H1 (cell line): ENCODE measurements around the gene WHAMM. TPM values are rescaled to one million over a fixed set of nuclear protein-coding genes. Genes with fewer than 3 reads are reported as not detected.

Experiments
- CTCF ChIA-PET: fragments of 300-600 bp; sonication (Branson Sonifier 250); formaldehyde crosslinking; loops from one replicate; lab custom pipeline; 2021; ENCODE audit not compliant: partially characterized antibody; lab: Charles Lee
- POLR2A ChIA-PET: fragments of 300-600 bp; sonication (Branson Sonifier 250); formaldehyde crosslinking; loops from one replicate; lab custom pipeline; 2021; ENCODE audit warnings: inconsistent platforms; ENCODE audit not compliant: partially characterized antibody; lab: Charles Lee
- DNase-seq, 2 experiments: peaks; one replicate each; pipeline versions ENCODE4 v3.0.0 to v3.0.0-alpha.2; 2010 to 2022; ENCODE audit warnings: low spot score in 2 of 2, low read depth in 1 of 2, mixed read lengths in 1 of 2
- FAIRE-seq: peaks from 2 replicates; lab custom pipeline; 2011; peaks lifted over from hg19 to GRCh38; lab: Jason Lieb, UNC
- H2AFZ ChIP-seq: 2 replicates; pipeline ENCODE4 v1.8.1; 2012; ENCODE audit warnings: low read length, inconsistent platforms
- H2AK5ac ChIP-seq: 2 replicates; pipeline ENCODE4 v1.6.1; 2013; ENCODE audit warnings: low read depth, low read length
- H2BK120ac ChIP-seq: replicated peaks from 2 replicates; pipeline ENCODE3; 2013; ENCODE audit warnings: low read depth, low read length, inconsistent platforms
- H2BK12ac ChIP-seq: 2 replicates; pipeline ENCODE4 v1.6.1; 2013; ENCODE audit warnings: low read depth, low read length
- H2BK15ac ChIP-seq: 2 replicates; pipeline ENCODE4 v1.6.1; 2013; ENCODE audit warnings: low read length
- H2BK20ac ChIP-seq: 2 replicates; pipeline ENCODE4 v1.6.1; 2013; ENCODE audit warnings: low read length
- H2BK5ac ChIP-seq: 2 replicates; pipeline ENCODE4 v1.6.1; 2013; ENCODE audit warnings: low read depth, low read length
- H3K14ac ChIP-seq: 2 replicates; pipeline ENCODE4 v1.6.1; 2013; ENCODE audit warnings: inconsistent platforms; ENCODE audit not compliant: insufficient read length
- H3K18ac ChIP-seq: 2 replicates; pipeline ENCODE4 v1.6.1; 2013; ENCODE audit warnings: low read length; ENCODE audit errors: extremely low read depth
- H3K23ac ChIP-seq: 2 replicates; pipeline ENCODE4 v1.6.1; 2013; ENCODE audit warnings: inconsistent platforms; ENCODE audit not compliant: insufficient read length
- H3K23me2 ChIP-seq: 2 replicates; pipeline ENCODE4 v1.6.1; 2013; ENCODE audit warnings: low read depth, low read length
- H3K27ac ChIP-seq: 2 replicates; pipeline ENCODE4 v1.6.1; 2011; ENCODE audit warnings: low read depth, low read length, inconsistent platforms
- H3K27me3 ChIP-seq, 4 experiments: replicated peaks in 1 of 4; 1 replicate in 1 of 4; 2 replicates in 3 of 4; pipeline versions ENCODE4 v1.6.1 to v1.8.1; 2011 to 2013; ENCODE audit warnings: low read length in 3 of 4, mild to moderate bottlenecking in 3 of 4, inconsistent platforms in 2 of 4, mixed read lengths in 2 of 4, moderate library complexity in 1 of 4; ENCODE audit not compliant: control insufficient read depth in 3 of 4, insufficient read depth in 3 of 4; ENCODE audit errors: extremely low read depth in 1 of 4
- H3K36me3 ChIP-seq, 4 experiments: 2 replicates each; pipeline versions ENCODE4 v1.6.1 to v1.8.1; 2011 to 2013; ENCODE audit warnings: mild to moderate bottlenecking in 4 of 4, low read length in 3 of 4, moderate library complexity in 2 of 4, control low read depth in 1 of 4, inconsistent platforms in 1 of 4; ENCODE audit not compliant: insufficient read depth in 4 of 4, control insufficient read depth in 2 of 4
- H3K4ac ChIP-seq: replicated peaks from 2 replicates; pipeline ENCODE3; 2013; ENCODE audit warnings: low read length, low read depth, mixed read lengths, inconsistent platforms; ENCODE audit not compliant: insufficient read length
- H3K4me1 ChIP-seq, 4 experiments: replicated peaks in 1 of 4; 1 replicate in 1 of 4; 2 replicates in 3 of 4; pipeline versions ENCODE4 v1.6.1 to v1.8.1; 2011 to 2013; ENCODE audit warnings: low read length in 3 of 4, inconsistent platforms in 2 of 4, mixed read lengths in 1 of 4; ENCODE audit not compliant: insufficient read depth in 4 of 4, control insufficient read depth in 3 of 4
- H3K4me2 ChIP-seq, 2 experiments: 2 replicates each; pipeline versions ENCODE4 v1.6.1 to v1.8.1; 2011 to 2013; ENCODE audit warnings: low read depth in 2 of 2, low read length in 2 of 2, control low read depth in 1 of 2, inconsistent platforms in 1 of 2, mild to moderate bottlenecking in 1 of 2; ENCODE audit not compliant: insufficient read depth in 1 of 2
- H3K4me3 ChIP-seq, 4 experiments: fragments of 200-600, 300-600 bp in 1 of 4; sonication (generic), shearing (Covaris generic), sonication (Bioruptor Twin) in 1 of 4; 2 replicates each; pipeline versions ENCODE4 v1.5.1 to v1.8.1; 2011 to 2016; ENCODE audit warnings: low read length in 4 of 4, low read depth in 3 of 4, control low read depth in 2 of 4, inconsistent platforms in 2 of 4, mild to moderate bottlenecking in 2 of 4, mixed read lengths in 1 of 4, moderate library complexity in 1 of 4; ENCODE audit not compliant: insufficient read depth in 2 of 4; ENCODE audit errors: extremely low read depth in 1 of 4
- H3K56ac ChIP-seq: replicated peaks from 2 replicates; pipeline ENCODE3; 2013; ENCODE audit warnings: low read depth, mild to moderate bottlenecking, mixed read lengths, low read length, inconsistent platforms; ENCODE audit not compliant: insufficient read length
- H3K79me1 ChIP-seq: 2 replicates; pipeline ENCODE4 v1.6.1; 2013; ENCODE audit warnings: low read depth, low read length, control low read depth
- H3K79me2 ChIP-seq, 2 experiments: 2 replicates each; pipeline versions ENCODE4 v1.6.1 to v1.8.1; 2012 to 2013; ENCODE audit warnings: low read length in 2 of 2, mild to moderate bottlenecking in 2 of 2, inconsistent platforms in 1 of 2; ENCODE audit not compliant: insufficient read depth in 2 of 2, control insufficient read depth in 1 of 2
- H3K9ac ChIP-seq, 4 experiments: replicated peaks in 1 of 4; 1 replicate in 1 of 4; 2 replicates in 3 of 4; pipeline versions ENCODE4 v1.6.1 to v1.8.1; 2011 to 2013; ENCODE audit warnings: low read depth in 3 of 4, low read length in 3 of 4, control low read depth in 2 of 4, mild to moderate bottlenecking in 2 of 4, moderate library complexity in 2 of 4, inconsistent platforms in 1 of 4; ENCODE audit errors: extremely low read depth in 1 of 4
- H3K9me3 ChIP-seq, 2 experiments: 2 replicates each; pipeline versions ENCODE4 v1.6.1 to v1.8.1; 2012 to 2013; ENCODE audit warnings: mild to moderate bottlenecking in 2 of 2, moderate library complexity in 2 of 2, control low read depth in 1 of 2, inconsistent platforms in 1 of 2, low read depth in 1 of 2, low read length in 1 of 2, mixed read lengths in 1 of 2; ENCODE audit not compliant: insufficient read depth in 2 of 2
- H4K20me1 ChIP-seq, 2 experiments: replicated peaks in 1 of 2; 2 replicates each; pipeline versions ENCODE3 to v1.8.1; 2011 to 2013; ENCODE audit warnings: inconsistent platforms in 2 of 2, low read length in 2 of 2, mild to moderate bottlenecking in 1 of 2; ENCODE audit not compliant: insufficient read depth in 2 of 2, control insufficient read depth in 1 of 2
- H4K5ac ChIP-seq: 2 replicates; pipeline ENCODE4 v1.6.1; 2013; ENCODE audit warnings: low read length, low read depth, mixed read lengths, inconsistent platforms; ENCODE audit not compliant: insufficient read length
- H4K8ac ChIP-seq: 2 replicates; pipeline ENCODE4 v1.8.0; 2013; ENCODE audit warnings: mild to moderate bottlenecking, moderate library complexity, low read length, inconsistent platforms; ENCODE audit not compliant: insufficient read depth; ENCODE audit errors: extremely low read depth
- H4K91ac ChIP-seq: replicated peaks from 2 replicates; pipeline ENCODE3; 2013; ENCODE audit warnings: low read length, mixed read lengths, inconsistent platforms; ENCODE audit not compliant: insufficient read length
- ASH2L ChIP-seq: fragments of 200-600, 300-600 bp; sonication (generic); IDR thresholded peaks from one replicate; pipeline ENCODE4 v1.7.1; 2017; ENCODE audit warnings: low read length
- CHD1 ChIP-seq: IDR thresholded peaks from 2 replicates; pipeline ENCODE4 v1.6.1; 2012; ENCODE audit warnings: low read depth, low read length, improper control_type of control experiment
- CHD2 ChIP-seq: IDR thresholded peaks from 2 replicates; pipeline ENCODE4 v1.6.1; 2012; ENCODE audit warnings: low read length, improper control_type of control experiment
- CREB1 ChIP-seq: IDR thresholded peaks from 2 replicates; pipeline ENCODE4 v1.6.1; 2012; ENCODE audit warnings: inconsistent platforms
- EGR1 ChIP-seq: IDR thresholded peaks from 2 replicates; pipeline ENCODE4 v1.6.1; 2011; ENCODE audit warnings: low read depth, low read length, borderline replicate concordance
- GTF2F1 ChIP-seq: IDR thresholded peaks from 2 replicates; pipeline ENCODE4 v1.6.1; 2012; ENCODE audit warnings: low read depth, low read length, improper control_type of control experiment, borderline replicate concordance
- HDAC2 ChIP-seq, 2 experiments: fragments of 300-600 bp in 1 of 2; sonication (generic) in 1 of 2; IDR thresholded peaks; 2 replicates each; pipeline ENCODE4 v1.6.1; 2011 to 2012; ENCODE audit warnings: low read depth in 2 of 2, low read length in 2 of 2, mild to moderate bottlenecking in 2 of 2, moderate library complexity in 2 of 2, borderline replicate concordance in 1 of 2, inconsistent platforms in 1 of 2
- KDM1A ChIP-seq: fragments of 200-600, 300-600 bp; sonication (generic); IDR thresholded peaks from 2 replicates; pipeline ENCODE4 v1.7.1; 2016; ENCODE audit warnings: mild to moderate bottlenecking, low read length, borderline replicate concordance
- KDM4A ChIP-seq: IDR thresholded peaks from one replicate; pipeline ENCODE4 v1.7.1; 2012; ENCODE audit warnings: low read depth, mild to moderate bottlenecking, moderate library complexity, low read length, inconsistent platforms; ENCODE audit not compliant: severe bottlenecking
- MAX ChIP-seq: IDR thresholded peaks from 2 replicates; pipeline ENCODE4 v1.6.1; 2012; ENCODE audit warnings: inconsistent platforms
- PHF8 ChIP-seq: fragments of 200-600 bp; sonication (generic); conservative IDR thresholded peaks from 2 replicates; pipeline ENCODE4 v1.7.1; 2012; ENCODE audit warnings: low read depth, mild to moderate bottlenecking, inconsistent platforms, low read length, moderate library complexity
- RBBP5 ChIP-seq: IDR thresholded peaks from 2 replicates; pipeline ENCODE4 v1.7.1; 2012; ENCODE audit warnings: low read depth, mild to moderate bottlenecking, inconsistent platforms, low read length, moderate library complexity, borderline replicate concordance
- RNF2 ChIP-seq: fragments of 200-900, 300-1000 bp; sonication (generic); IDR thresholded peaks from 2 replicates; pipeline ENCODE4 v1.7.1; 2016; ENCODE audit warnings: borderline replicate concordance, low read depth, mild to moderate bottlenecking, antibody characterized with exemption, low read length; ENCODE audit not compliant: poor library complexity, severe bottlenecking; ENCODE audit errors: missing control alignments
- SRF ChIP-seq: IDR thresholded peaks from 2 replicates; pipeline ENCODE4 v1.6.1; 2011; ENCODE audit warnings: mild to moderate bottlenecking, low read depth, low read length, moderate library complexity
- WGBS, 2 experiments: shearing (Covaris generic) in 1 of 2; methylation state at CpG; one replicate each; pipeline versions ENCODE4 v1.1.6 to v1.1.7; 2013 to 2015; ENCODE audit warnings: low lambda C conversion rate in 2 of 2, mixed read lengths in 2 of 2, inconsistent platforms in 1 of 2, low coverage in 1 of 2, missing lambda C conversion rate in 1 of 2; ENCODE audit not compliant: insufficient replicate concordance in 2 of 2, insufficient coverage in 1 of 2, insufficient read length in 1 of 2; ENCODE audit errors: extremely low coverage in 1 of 2, missing lambda C conversion rate in 1 of 2; 5-methylcytosine and 5-hydroxymethylcytosine counted together
- polyA plus RNA-seq, 7 experiments: library from polyadenylated mRNA; depleted of rRNA in 3 of 7; stranded (reverse) in 5 of 7; unstranded in 2 of 7; fragments of >200 nt in 5 of 7; fragments of 200-250 nt in 2 of 7; gene quantifications; 1 replicate in 5 of 7; 2 replicates in 1 of 7; 4 replicates in 1 of 7; pipeline versions ENCODE4 v1.2.1 to v1.2.3, GENCODE V29; 2011 to 2013; ENCODE audit warnings: missing spikeins in 2 of 7, mixed read lengths in 2 of 7
- total RNA-seq: library from RNA; stranded (reverse); fragmentation: NEBNext Ultra II Directional; extraction: Animal tissue kit (Norgen Biotek cat#: 25700); gene quantifications from 2 replicates; pipeline ENCODE4 v1.2.1, GENCODE V29; 2021

The WHAMM gene
- total and polyA plus RNA-seq, 2 of the 8 experiments (the other 6 are each of a cell fraction or from before 2014, with no cell fraction given): 1.1 to 3.3 TPM

GRCh38 chr15:82874961-82875360 lies 65.5 kb downstream of the WHAMM start:
- peak overlapping the region; percentile 7; the same call in 1 of the 2 replicates for H4K8ac ChIP-seq
- no peak overlapping the region for H2AK5ac ChIP-seq
- no peak overlapping the region for H3K23ac ChIP-seq
- H3K36me3 ChIP-seq: no peaks in the 10 kb centered on the region
- WGBS, 2 experiments: 82% methylated on average over 10 of the region's 10 CpGs; no CpG with 5 or more reads in 1 of the 2 experiments
- no peak overlapping the region for H4K91ac ChIP-seq
- H3K9me3 ChIP-seq: no peaks in the 10 kb centered on the region
- H2BK5ac ChIP-seq: no peak overlapping the region
- no peak for TF ChIP-seq CHD2
- no peak for TF ChIP-seq CHD1
- no peak for TF ChIP-seq CREB1
- TF ChIP-seq EGR1: no peak
- TF ChIP-seq RBBP5: no peak
- TF ChIP-seq KDM1A: no peak
- TF ChIP-seq ASH2L: no peak
- TF ChIP-seq GTF2F1: no peak
- TF ChIP-seq RNF2: no peak
- no peak for TF ChIP-seq SRF
- TF ChIP-seq PHF8: no peak
- no peak for TF ChIP-seq KDM4A
- no peak for TF ChIP-seq MAX
- no peak for TF ChIP-seq HDAC2 (IDR thresholded peaks at IDR 0.05; ENCODE audit: borderline replicate concordance in 1 of 2, low read depth in 2 of 2, low read length in 2 of 2)
- H3K4me2 ChIP-seq: no peak overlapping the region
- no peak overlapping the region for H2AFZ ChIP-seq
- H3K27me3 ChIP-seq: no peaks in the 10 kb centered on the region
- no peaks in the 10 kb centered on the region for H3K79me1 ChIP-seq
- no peak overlapping the region for H3K4me3 ChIP-seq
- no peak overlapping the region for H2BK120ac ChIP-seq
- H3K56ac ChIP-seq: no peak overlapping the region
- no peak overlapping the region for H3K4ac ChIP-seq
- no peak for FAIRE-seq
- H2BK20ac ChIP-seq: no peak overlapping the region
- DNase-seq: no peak
- no peaks in the 10 kb centered on the region for H4K20me1 ChIP-seq
- H4K5ac ChIP-seq: no peak overlapping the region
- ChIA-PET POLR2A (no interaction called here), CTCF (no interaction called here)
- H3K23me2 ChIP-seq: no peaks in the 10 kb centered on the region
- no peaks in the 10 kb centered on the region for H3K4me1 ChIP-seq
- no peak overlapping the region for H2BK15ac ChIP-seq
- H3K27ac ChIP-seq: no peak overlapping the region
- H3K14ac ChIP-seq: no peak overlapping the region
- no peak overlapping the region for H2BK12ac ChIP-seq
- no peaks in the 10 kb centered on the region for H3K79me2 ChIP-seq
- no peak overlapping the region for H3K9ac ChIP-seq
- no peak overlapping the region for H3K18ac ChIP-seq
